Activated CD4-positive, alpha-beta T cell treated with anti-CD3 and anti-CD28 coated beads, Interleukin-2, Interleukin-4, amounts not matched to agents 100 ng/mL and 50 ng/mL, durations not matched to agents 16 hours and 8 hours (primary cell): Measurements from ENCODE around the gene GLS2.
"Not testable (repeated sequence)": the region's sequence is repeated elsewhere in the genome, so short reads cannot be mapped to it uniquely, and the experiment has no call there.

Experiments
- DNase-seq: peaks from one replicate; pipeline ENCODE4 v3.0.0-alpha.2; 2020; ENCODE audit warnings: low spot score

GLS2 gene

DNA sequence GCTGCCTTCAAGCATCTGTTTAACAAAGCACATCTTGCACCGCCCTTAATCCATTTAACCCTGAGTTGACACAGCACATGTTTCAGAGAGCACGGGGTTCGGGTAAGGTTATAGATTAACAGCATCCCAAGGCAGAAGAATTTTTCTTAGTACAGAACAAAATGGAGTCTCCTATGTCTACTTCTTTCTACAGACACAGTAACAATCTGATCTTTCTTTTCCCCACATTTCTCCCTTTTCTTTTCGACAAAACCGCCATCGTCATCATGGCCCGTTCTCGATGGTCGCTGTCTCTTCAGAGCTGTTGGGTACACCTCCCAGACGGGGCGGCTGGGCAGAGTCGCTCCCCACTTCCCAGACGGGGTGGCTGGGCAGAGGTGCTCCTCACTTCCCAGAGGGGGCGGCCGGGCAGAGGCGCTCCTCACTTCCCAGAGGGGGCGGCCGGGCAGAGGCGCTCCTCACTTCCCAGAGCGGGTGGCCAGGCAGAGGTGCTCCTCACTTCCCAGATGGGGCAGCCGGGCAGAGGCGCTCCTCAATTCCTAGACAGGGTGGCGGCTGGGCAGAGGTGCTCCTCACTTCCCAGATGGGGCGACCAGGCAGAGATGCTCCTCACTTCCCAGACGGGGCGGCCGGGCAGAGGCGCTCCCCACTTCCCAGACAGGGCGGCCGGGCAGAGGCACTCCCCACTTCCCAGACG is 5.6 kb upstream of the GLS2 start:
- not testable (repeated sequence) for DNase-seq

DNA sequence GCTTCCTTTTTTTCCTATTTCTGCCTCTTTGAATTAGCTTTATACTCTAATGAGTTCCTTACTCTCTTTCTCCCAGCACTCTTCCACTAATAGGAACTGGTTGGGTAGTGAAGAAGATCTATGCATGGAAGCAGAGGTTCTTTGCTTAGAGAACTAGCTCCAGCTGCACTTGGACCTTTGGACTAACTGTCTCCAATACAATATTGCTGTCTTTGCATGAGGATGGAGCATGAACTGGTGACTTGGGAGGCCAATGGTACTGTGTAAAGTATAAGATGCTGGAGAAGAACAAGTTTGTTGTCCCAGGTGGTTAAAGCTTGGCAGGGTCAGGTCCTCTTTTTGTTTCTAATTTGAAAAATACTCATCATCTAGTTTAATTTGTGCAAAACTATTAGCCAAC is 2.4 kb upstream of the GLS2 start:
- DNase-seq, result no peak

GRCh38 chr12:56487448-56488040 is 417 bp downstream of the GLS2 start:
- DNase-seq, result no peak

DNA sequence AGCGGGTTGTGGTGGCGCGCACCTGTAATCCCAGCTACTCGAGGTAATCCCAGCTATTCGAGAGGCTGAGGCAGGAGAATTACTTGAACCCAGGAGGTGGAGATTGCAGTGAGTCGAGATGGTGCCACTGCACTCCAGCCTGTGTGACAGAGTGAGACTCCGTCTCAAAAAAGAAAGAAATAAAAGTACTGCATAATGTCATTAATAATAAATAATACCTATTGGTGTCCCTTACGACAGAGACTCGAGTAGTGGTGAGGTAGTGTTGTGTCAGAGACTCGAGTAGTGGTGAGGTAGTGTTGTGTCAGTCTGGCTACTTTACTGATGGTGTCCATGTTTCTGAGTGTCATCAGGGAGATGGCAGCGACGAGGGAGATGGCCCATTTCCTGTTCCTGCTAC is 1.3 kb downstream of the GLS2 start:
- DNase-seq, result no peak

GRCh38 chr12:56484566-56484965 is 3.4 kb downstream of the GLS2 start:
- DNase-seq, result no peak

GRCh38 chr12:56479625-56480024 is 8.3 kb downstream of the GLS2 start:
- no peak for DNase-seq

DNA sequence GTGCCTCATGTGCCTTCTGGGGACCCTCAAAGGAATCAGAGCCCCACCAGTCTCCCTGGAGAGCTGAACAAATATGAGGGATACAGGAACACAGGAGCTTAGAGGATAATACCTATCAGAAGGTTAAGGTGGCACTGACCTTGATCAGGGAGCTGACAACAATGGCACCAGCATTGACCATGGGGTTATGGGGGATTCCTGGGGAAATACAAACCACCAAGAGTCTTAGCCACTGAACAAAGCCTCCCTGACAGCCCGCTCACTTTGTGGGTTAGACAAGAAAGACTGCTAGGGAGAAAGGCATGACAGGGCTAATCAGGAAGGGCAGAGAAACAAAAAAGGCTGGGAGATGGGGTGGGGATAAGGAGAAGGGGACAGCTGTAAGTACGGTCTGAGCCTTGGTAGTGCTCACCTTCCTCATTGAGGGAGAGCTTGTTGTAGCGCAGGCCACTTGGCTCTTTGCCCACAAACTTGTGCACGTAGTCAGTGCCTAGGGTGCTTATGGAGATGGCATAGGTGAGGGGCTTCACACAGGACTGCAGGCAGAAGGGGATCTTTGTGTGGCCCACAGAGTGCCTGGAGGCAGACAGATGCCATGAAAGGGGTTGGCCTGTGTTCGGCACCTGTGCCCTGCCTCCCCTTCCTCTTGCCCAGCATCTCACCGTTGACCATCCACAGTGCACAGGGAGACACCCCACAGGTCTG is 10.3 kb downstream of the GLS2 start:
- no peak for DNase-seq

DNA sequence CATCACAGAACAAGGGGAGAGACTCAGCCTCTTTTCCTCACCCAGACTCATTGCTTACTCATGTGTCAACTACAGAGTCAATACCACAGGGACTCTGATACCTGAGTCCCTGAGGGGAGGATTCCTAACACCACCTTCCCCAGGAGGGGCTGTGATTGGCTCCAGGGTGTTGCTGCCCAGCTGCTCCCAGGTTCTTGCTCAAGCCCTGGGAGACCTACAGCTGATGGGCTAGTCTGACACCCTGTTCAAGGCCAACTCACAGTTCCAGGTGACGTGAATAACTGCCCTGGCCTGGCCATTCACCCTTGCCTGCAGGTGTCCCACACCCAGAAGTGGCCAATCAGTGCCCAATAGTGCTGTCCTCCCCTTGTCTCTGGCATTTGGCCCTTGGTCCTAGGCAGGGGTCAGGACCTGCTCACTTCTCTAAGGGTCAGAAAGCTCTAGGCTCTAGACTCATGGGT is 11.0 kb downstream of the GLS2 start:
- DNase-seq, result no peak

DNA sequence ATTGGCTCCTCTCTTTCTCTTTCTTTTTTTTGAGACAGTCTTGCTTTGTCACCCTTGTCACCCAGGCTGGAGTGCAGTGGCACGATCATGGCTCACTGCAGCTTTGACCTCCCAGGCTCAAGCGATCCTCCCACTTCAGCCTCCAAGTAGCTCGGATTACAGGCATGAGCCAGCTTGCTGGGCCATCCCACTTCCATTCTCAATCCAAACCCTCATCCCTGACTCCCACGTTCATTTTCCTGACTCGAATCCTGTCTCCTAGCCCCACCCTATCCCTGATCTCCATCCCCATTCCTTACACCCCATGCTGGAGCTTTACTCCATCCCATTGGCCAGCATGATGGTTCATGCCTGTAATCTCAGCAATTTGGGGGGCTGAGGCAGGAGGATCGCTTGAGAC is 11.8 kb downstream of the GLS2 start:
- DNase-seq, result no peak

GRCh38 chr12:56474389-56474788 is 13.6 kb downstream of the GLS2 start:
- DNase-seq, result no peak

DNA sequence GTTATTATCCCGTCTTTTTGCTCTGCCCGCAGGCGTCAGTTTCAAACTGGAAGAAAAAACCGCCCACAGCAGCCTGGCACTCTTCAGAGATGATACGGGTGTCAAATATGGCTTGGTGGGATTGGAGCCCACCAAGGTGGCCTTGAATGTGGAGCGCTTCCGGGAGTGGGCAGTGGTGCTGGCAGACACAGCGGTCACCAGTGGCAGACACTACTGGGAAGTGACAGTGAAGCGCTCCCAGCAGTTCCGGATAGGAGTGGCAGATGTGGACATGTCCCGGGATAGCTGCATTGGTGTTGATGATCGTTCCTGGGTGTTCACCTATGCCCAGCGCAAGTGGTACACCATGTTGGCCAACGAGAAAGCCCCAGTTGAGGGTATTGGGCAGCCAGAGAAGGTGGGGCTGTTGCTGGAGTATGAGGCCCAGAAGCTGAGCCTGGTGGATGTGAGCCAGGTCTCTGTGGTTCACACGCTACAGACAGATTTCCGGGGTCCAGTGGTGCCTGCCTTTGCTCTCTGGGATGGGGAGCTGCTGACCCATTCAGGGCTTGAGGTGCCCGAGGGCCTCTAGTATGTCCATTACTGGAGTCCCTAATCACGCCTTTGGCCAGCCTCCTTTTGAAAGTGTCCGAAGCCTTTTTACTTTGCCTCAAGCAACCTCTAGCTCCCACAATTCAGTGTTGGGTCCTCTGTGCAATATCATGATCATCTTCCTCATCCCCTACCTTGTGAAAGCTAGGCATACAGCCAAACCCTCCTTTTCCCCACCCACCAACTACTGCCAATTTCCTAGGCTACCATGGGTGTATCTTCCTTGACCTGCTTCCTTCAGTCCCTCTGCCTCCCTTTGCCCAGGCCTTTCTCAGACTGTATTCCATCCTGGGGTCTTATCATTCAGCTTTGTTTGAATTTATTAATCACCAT is 18.7 kb downstream of the GLS2 start:
- DNase-seq, result no peak

- peak; percentile 95 for DNase-seq
Observed at GRCh38 chr12:56468216-56469006, 19.6 kb downstream of the GLS2 start, which contains the start of gene SPRYD4. SPRYD4 (plus strand) TSS chr12:56468578; CDS start chr12:56468592, 14 bp downstream.

DNA sequence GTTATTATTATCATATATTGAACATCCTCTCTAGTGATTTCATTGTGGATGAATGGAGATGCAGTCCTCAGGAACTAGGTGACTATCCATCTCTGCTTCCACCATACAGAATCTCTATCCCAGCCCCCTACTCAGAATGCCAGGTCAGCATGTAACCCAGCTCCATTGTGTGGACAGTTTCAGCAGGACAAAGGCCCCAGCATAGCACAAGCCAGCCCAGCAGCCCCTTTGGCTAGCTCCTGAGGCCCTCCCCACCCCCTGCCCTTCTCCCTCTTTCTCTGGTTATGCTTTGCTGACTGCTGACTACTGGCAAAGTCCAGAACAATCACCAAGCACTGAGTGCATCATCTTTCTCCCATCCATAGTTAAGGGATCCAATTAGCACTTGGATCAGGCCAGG is 25.4 kb downstream of the GLS2 start:
- no peak for DNase-seq

- DNase-seq, result no peak
Observed at GRCh38 chr12:56461235-56462159, 26.5 kb downstream of the GLS2 start.

GRCh38 chr12:56457817-56458216 is 30.1 kb downstream of the GLS2 start:
- no peak for DNase-seq

DNA sequence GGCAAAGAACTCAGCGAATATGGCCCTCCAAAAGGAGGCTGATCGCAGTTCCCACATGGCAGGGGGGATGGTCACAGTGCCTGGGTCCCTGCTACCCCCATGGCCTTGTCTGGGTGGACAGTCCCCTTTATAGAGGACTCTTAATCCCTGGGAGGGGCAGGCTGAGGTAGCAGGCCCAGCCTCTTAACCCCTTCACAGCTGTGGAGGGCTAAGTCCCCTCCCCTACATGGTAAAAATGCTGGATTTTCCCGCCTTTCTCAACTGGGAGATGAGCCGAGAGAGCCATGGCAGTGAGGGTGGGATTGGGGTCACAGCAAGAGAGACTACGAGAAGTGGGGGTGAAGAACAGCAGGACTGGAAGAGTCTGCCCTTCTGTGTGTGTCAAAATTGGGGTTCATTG is 33.4 kb downstream of the GLS2 start, which contains the start of gene MIP:
Gene MIP, minus strand, starts transcription at position 101 of the 400 bp plus-strand sequence. Its CDS starts 44 bp downstream, at position 57.
- no peak for DNase-seq

- no peak for DNase-seq
Observed at GRCh38 chr12:56451147-56451546, 36.8 kb downstream of the GLS2 start.

DNA sequence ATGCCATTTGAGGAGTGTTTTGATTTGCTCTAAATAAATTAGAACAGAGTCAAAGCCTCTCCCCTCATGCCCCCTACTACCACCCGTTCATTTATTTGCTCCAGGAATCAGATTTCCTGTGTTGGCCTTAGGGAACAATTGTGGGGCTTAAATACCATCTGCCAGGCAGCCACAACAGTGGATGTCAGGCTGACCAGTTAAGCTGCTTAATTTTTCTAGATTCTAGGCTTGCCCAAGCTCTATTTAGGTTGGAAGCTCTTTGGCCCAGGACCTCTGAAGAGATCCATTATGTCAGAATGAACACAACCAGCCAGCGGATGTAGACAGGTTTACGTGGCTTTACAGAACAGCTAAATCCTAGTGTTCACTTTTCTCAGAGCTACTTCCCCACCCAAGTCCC is 37.7 kb downstream of the GLS2 start:
- DNase-seq, result no peak

DNA sequence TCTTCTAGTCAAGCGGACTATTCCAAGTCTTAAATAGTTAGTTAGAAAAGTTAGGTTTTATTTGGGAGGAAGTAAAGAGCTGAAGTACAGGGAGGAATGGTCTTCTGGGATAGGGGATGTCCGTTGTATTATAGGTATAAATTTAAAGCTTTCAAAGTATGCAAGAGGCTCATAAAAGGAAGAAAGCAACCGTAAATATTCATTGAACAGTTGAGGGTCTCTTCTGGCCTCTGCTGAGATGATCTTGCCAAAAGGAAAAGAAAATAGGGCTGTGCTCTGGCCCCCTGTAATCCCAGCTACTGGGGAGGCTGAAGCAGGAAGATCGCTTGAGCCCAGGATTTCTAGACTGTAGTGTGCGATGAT is 38.4 kb downstream of the GLS2 start:
- DNase-seq, result no peak
